Measurements from ENCODE around the gene ANKRD44.

ANKRD44 gene

GRCh38 chr2:197249381-197250083 lies 61.0 kb downstream of the ANKRD44 start:
- ATAC-seq (ENCODE audit: insufficient read depth, low read depth) (no peak), DNase-seq (no peak)
- no peak overlapping the region for H3K9ac ChIP-seq (ENCODE audit: low read depth, low read length)
- TF ChIP-seq CTCF (IDR thresholded peaks at IDR 0.05; ENCODE audit: borderline replicate concordance, extremely low read depth, low read length, poor library complexity, severe bottlenecking) (no peak), EZH2 (IDR thresholded peaks at IDR 0.05; ENCODE audit: borderline replicate concordance, low read depth, low read length, severe bottlenecking) (no peak)
- H3K27ac ChIP-seq (ENCODE audit: low read length) = no peak overlapping the region
- H3K9me3 ChIP-seq (ENCODE audit: insufficient read depth, low read length, severe bottlenecking) = no peaks in the 10 kb centered on the region
- H3K4me2 ChIP-seq (ENCODE audit: insufficient read depth, low read length) = no peak overlapping the region
- H3K4me1 ChIP-seq (ENCODE audit: insufficient read depth, low read length) = peaks cover 15% of the 10 kb centered on the region
- H3K36me3 ChIP-seq (ENCODE audit: insufficient read depth, low read length) = no peaks in the 10 kb centered on the region
- no peak overlapping the region for H2AFZ ChIP-seq (ENCODE audit: low read depth, low read length)
- H3K4me3 ChIP-seq (ENCODE audit: low read depth in 1 of 2, low read length in 2 of 2) = no peak overlapping the region
- no peaks in the 10 kb centered on the region for H4K20me1 ChIP-seq (ENCODE audit: insufficient read depth, low read length)
- H3K27me3 ChIP-seq (ENCODE audit: insufficient read depth, low read length, poor library complexity) = no peaks in the 10 kb centered on the region
- peaks cover 18% of the 10 kb centered on the region for H3K79me2 ChIP-seq (ENCODE audit: insufficient read depth, low read length)

- peak; percentile 55 for DNase-seq
- Histone ChIP-seq H3K27me3 (ENCODE audit: insufficient read depth, low read length, poor library complexity) (no peaks in the 10 kb centered on the region), H3K4me3 (ENCODE audit: low read depth in 1 of 2, low read length in 2 of 2) (no peak overlapping the region), H3K9me3 (ENCODE audit: insufficient read depth, low read length, severe bottlenecking) (no peaks in the 10 kb centered on the region), H3K79me2 (ENCODE audit: insufficient read depth, low read length) (peaks cover 19% of the 10 kb centered on the region), H4K20me1 (ENCODE audit: insufficient read depth, low read length) (no peaks in the 10 kb centered on the region), H3K36me3 (ENCODE audit: insufficient read depth, low read length) (no peaks in the 10 kb centered on the region), H2AFZ (ENCODE audit: low read depth, low read length) (no peak overlapping the region), H3K4me2 (ENCODE audit: insufficient read depth, low read length) (no peak overlapping the region), H3K27ac (ENCODE audit: low read length) (peak overlapping the region; percentile 48; the same call in 1 of the 2 replicates), H3K4me1 (ENCODE audit: insufficient read depth, low read length) (peaks cover 15% of the 10 kb centered on the region), H3K9ac (ENCODE audit: low read depth, low read length) (no peak overlapping the region)
- TF ChIP-seq CTCF (IDR thresholded peaks at IDR 0.05; ENCODE audit: borderline replicate concordance, extremely low read depth, low read length, poor library complexity, severe bottlenecking) = no peak
- TF ChIP-seq EZH2 (IDR thresholded peaks at IDR 0.05; ENCODE audit: borderline replicate concordance, low read depth, low read length, severe bottlenecking) = no peak
- ATAC-seq (ENCODE audit: insufficient read depth, low read depth) = peak; percentile 91
These were observed 62.0 kb downstream of the ANKRD44 start for GRCh38 chr2:197248623-197249022.

GRCh38 chr2:197248001-197248401 lies 62.6 kb downstream of the ANKRD44 start:
- Histone ChIP-seq H3K9me3 (ENCODE audit: insufficient read depth, low read length, severe bottlenecking) (no peaks in the 10 kb centered on the region), H3K9ac (ENCODE audit: low read depth, low read length) (no peak overlapping the region), H3K36me3 (ENCODE audit: insufficient read depth, low read length) (no peaks in the 10 kb centered on the region), H3K4me1 (ENCODE audit: insufficient read depth, low read length) (peaks cover 15% of the 10 kb centered on the region), H3K79me2 (ENCODE audit: insufficient read depth, low read length) (peaks cover 17% of the 10 kb centered on the region), H3K4me3 (ENCODE audit: low read depth in 1 of 2, low read length in 2 of 2) (no peak overlapping the region), H3K4me2 (ENCODE audit: insufficient read depth, low read length) (no peak overlapping the region), H3K27me3 (ENCODE audit: insufficient read depth, low read length, poor library complexity) (no peaks in the 10 kb centered on the region), H3K27ac (ENCODE audit: low read length) (peak overlapping the region; percentile 25; the same call in 1 of the 2 replicates), H4K20me1 (ENCODE audit: insufficient read depth, low read length) (no peaks in the 10 kb centered on the region), H2AFZ (ENCODE audit: low read depth, low read length) (no peak overlapping the region)
- TF ChIP-seq CTCF (IDR thresholded peaks at IDR 0.05; ENCODE audit: borderline replicate concordance, extremely low read depth, low read length, poor library complexity, severe bottlenecking) (no peak), EZH2 (IDR thresholded peaks at IDR 0.05; ENCODE audit: borderline replicate concordance, low read depth, low read length, severe bottlenecking) (no peak)
- ATAC-seq (ENCODE audit: insufficient read depth, low read depth) (no peak), DNase-seq (no peak)
